ENCODE data around the gene C5orf34.
"Not testable (repeated sequence)": the region's sequence is repeated elsewhere in the genome, so short reads cannot be mapped to it uniquely, and the experiment has no call there.

The C5orf34 gene, protein sequence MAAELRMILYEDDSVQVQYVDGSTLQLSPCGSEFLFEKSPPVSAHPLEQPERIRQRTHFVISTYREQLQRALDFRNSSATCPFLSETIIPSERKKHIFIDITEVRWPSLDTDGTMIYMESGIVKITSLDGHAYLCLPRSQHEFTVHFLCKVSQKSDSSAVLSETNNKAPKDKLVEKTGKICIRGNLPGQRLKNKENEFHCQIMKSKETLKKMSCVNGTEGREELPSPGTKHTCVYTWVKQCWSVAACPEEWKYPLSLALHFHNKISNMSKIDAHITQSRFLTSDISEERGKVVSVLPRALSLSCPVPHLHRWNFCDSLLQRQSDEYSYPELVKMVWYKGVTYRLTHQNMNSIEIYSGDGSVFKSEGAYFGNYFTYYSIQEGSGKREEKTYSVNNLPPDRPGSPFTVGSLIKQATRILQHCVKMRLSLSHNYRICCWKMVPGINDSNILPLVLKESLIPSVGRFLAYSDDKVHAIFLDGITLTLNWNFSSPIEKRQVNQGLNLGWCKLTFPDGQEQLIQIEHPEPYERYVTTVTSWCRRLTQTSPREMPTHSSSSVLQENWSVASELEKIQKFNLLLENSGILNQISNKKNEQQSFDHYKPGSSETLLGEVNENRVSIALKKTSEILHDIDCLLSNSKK

DNA sequence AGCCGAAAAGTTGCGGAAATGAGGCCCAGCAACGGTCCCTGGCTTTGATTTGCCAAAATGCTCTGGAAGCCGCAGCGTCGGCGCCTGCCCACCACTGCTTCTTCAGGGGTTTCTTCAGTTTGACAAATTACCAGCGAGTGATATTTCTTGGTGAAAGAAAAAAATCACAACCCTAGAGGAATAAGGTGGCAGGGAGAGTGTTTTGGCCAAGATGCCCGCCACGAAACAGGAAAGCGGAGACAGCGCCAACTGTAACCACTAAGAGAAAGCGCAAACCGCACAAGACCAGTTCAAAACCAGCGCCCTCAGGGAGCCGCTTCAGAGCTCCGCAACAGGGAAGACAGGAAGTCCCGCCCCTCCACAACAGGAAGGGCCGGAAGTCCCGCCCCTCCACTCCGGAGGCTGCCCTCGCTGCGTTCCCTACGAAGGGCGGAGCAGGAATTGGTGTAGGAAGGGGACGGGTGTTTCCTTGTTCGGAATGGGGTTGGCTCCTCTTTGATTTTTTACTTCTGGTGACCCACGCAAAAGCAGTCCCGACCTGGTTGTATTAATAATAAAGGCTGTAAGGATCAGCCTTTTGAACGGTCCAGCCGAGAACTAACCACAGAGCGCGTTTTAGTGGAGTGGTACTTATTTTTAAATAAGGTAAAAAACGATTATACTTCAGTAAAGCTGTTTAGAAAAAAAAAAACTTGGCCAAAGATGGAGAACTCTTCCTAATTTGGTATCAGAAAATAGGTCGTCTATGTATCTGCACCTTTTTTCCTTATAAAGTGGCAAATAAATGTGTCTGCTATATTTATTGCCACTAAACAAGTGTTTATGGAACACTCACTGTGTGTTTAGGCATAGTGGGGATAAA is at the start of gene C5orf34:
C5orf34 (minus strand) TSS at position 333 of the 862 bp plus-strand sequence. CDS start 5,809 bp downstream, outside the sequence.
- DNase-seq, result peak; percentile 97

DNA sequence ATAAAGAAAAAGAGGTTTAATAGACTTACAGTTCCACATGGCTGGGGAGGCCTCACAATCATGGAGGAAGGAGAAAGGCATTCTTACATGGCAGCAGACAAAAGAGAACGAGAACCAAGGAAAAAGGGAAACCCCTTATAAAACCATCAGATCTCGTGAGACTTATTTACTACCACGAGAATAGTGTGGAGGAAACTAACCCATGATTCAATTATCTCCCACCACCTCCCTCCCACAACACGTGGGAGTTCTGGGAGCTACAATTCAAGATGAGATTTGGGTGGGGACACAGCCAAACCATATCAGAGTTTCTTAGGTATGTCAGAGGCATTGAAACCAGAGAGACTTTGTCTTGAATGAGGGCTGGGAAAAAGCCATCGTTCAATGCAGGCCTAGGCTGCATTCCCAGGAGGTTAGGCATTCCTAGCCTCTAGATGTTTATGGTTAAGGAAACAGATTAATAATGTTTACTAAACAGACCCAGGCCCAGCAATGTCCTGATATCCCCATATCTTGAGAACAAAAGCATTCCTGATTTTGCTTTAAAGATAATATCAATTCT is 49.4 kb upstream of the C5orf34 start:
- no peak for DNase-seq

- DNase-seq, result no peak
These were observed 48.4 kb upstream of the C5orf34 start for GRCh38 chr5:43563321-43563720.

DNA sequence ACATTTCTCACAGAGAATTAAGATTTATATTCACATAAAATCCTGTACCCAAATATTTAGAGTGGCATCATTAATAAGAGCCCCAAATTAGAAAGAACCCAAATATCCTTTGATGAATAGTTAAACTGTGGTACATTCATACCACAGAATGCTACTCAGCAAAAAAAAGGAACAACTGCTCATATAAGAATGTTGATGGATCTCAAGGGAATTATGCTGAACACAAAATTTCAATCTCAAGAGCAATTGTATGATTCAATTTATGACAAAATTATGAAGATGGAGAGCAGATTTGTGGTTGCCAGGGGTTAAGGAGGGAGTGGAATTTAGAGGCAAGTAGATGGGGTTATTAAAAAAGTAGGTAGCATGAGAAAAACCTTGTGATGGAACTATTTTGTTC is 46.4 kb upstream of the C5orf34 start:
- no peak for DNase-seq

DNA sequence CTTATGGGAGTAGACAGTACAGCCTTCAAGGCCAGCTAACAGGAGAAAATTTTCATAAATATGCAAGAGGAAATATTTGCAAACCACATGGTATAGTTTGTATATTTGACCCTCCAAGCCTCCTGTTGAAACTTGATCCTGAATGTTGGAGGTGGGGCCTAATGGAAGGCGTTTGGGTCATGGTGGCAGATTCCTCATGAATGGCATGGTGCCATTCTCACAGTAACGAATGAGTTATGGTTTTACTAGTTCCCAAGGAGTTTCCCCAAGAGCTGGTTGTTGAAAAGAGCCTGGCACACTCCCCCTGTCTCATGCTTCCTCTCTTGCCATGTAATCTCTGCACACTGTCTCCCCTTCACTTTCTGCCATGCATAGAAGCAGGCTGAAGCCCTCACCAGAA is 45.2 kb upstream of the C5orf34 start:
- DNase-seq, result no peak

GRCh38 chr5:43556857-43557542 is 42.1 kb upstream of the C5orf34 start, which contains the start of gene PAIP1:
Gene PAIP1, minus strand, starts transcription at chr5:43557077. Its CDS starts 231 bp downstream, at chr5:43556846.
- peak; percentile 86 for DNase-seq

DNA sequence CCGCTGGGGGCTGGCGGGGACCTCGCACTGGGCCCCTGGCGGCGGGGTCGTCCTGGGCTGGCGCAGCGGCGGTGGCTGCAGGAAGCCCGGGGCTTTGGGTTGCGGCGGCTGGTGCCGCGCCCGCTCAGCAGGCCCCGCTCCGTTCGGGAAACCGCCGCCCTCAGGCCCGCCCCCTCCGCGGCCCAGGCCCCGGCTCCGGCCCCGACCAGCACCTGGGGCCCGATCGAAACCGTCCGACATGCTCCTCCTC is 41.6 kb upstream of the C5orf34 start:
- not testable (repeated sequence) for DNase-seq

GRCh38 chr5:43555895-43556606 is 41.1 kb upstream of the C5orf34 start:
- DNase-seq, result peak; percentile 43

GRCh38 chr5:43554497-43554896 is 39.5 kb upstream of the C5orf34 start:
- no peak for DNase-seq

DNA sequence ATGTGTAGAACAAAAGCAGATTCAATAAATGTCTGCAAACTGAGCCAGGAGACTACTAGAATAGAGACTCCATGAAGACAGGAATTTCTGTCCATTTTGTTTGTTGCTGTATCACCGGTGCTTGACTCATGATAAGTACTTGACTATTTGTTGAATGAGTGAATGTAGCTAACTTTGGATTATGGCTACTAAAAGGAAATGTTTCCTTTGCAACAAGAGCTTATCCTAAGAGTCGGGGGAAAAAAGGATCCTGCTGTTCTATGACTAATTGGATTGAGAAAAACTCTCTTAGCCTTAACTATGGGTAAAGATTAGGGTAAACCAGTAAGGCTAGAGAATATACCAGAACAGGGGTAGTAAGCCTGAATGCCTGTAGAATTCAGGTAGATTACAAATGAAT is 38.4 kb upstream of the C5orf34 start:
- DNase-seq, result no peak

DNA sequence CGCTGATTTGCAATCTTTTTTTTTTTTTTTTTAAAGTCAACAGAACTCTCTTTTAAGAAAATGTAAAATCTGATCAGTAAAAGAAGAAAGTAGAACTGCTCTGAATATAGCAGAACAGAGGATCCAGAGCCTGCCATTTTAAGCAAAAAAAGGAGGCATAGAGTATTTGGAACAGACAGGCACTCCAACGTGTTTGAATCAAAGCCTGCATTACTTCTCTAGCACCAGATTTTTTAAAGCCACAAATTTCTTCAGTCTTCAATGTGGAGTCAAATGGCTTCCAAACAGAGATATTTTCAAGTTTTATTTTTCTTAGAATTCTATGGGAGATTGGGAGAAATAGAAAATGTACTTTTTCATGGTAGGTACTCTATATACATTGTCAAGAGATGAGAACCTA is 36.8 kb upstream of the C5orf34 start:
- no peak for DNase-seq

DNA sequence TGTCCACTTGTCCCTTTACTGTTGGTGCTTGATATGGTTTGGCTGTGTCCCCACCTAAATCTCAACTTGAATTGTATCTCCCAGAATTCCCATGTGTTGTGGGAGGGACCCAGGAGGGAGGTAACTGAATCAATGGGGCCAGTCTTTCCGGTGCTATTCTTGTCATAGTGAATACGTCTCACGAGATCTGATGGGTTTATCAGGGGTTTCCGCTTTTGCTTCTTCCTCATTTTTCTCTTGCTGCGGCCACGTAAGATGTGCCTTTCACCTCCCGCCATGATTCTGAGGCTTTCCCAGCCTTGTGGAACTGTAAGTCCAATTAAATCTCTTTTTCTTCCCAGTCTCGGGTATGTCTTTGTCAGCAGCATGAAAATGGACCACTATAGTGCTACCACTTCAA is 34.3 kb upstream of the C5orf34 start:
- DNase-seq, result not testable (repeated sequence)

DNA sequence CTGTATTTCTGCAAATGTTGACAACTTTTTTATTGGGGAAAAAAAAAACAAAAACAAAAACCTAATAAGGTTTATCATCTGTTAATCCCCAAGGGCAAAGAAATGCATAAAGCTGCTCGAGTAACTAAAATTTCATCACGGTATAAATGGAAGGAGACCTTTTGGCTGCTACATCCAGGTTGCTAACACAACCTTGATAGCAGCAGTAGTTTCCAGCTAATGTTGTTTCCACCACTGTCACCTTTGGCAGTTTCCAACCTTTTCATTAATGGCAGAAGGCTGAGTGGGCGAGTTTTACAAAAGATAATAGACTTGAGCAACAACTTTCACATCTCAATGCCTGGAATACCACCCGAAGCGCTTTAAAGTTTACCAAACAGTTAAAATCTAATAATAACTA is 33.4 kb upstream of the C5orf34 start:
- no peak for DNase-seq

GRCh38 chr5:43547532-43547931 is 32.6 kb upstream of the C5orf34 start:
- no peak for DNase-seq

DNA sequence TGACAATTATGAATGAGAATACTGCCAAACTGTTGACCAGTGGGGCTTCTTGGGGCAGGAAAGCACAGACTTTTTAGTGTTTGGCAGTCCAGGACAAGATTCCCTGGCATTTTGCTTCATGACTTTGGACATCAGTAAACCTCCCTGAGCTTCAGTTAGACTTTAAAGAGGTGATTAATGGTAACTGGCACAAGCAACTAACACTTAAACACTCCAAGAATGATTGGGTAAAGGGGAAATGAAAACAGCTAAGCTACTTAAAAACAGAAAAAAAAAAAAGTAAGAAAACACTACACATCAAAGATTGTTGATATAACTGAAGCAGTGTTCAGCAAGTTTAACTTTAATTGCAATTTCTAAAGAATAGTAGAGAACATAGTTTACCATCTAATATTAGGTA is 28.5 kb upstream of the C5orf34 start:
- DNase-seq, result no peak

GRCh38 chr5:43540746-43541145 is 25.8 kb upstream of the C5orf34 start:
- DNase-seq, result no peak

GRCh38 chr5:43536972-43537371 is 22.0 kb upstream of the C5orf34 start:
- no peak for DNase-seq

DNA sequence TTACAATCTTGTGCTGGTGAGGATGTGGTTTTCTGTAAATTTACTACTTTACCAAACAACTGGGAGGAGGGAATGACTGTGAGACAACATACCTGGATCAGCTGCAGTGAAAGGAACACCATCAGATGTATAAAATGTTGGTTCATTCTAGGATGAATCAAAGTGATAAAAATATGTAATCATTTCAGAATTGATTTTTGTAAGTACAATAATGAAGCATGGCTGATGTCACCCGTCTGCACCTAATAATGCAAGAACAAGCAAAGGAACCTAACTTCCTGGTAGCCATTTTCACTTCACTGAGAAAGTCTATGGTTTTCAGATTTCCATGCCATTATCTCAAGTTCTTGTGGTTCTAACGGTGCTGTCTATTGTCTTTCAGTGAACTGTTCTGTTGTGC is 18.7 kb upstream of the C5orf34 start:
- no peak for DNase-seq

GRCh38 chr5:43530648-43531047 is 15.7 kb upstream of the C5orf34 start:
- DNase-seq, result no peak

GRCh38 chr5:43523662-43524072 is 8.7 kb upstream of the C5orf34 start:
- no peak for DNase-seq

DNA sequence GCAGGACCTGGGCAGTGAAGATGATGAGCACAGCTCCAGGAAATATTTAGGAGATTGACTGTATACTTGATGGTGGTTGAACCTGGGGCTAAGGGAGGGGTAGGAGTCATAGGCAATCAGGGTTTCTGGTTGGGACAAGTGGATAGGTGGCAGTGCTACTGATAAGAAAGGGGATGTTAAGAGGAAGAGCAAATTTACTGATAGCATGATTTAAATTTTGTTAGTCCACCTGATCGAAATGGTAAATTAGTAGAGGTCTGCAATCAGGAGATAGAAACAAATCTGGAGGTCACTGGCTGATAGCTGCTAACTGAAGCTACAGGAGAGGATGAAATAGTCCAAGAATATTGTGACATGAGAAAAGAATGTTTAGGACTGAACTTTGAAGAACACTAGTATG is 5.7 kb upstream of the C5orf34 start:
- DNase-seq, result no peak

- no peak for DNase-seq
These were observed 715 bp upstream of the C5orf34 start for GRCh38 chr5:43515678-43516048.
